Right hindlimb (tissue), 1 donor: ENCODE results near the gene ARHGAP26.

Experiments used
- DNase-seq: peaks from one replicate; pipeline ENCODE4 v3.0.0-alpha.2; 2018

Gene ARHGAP26

DNA sequence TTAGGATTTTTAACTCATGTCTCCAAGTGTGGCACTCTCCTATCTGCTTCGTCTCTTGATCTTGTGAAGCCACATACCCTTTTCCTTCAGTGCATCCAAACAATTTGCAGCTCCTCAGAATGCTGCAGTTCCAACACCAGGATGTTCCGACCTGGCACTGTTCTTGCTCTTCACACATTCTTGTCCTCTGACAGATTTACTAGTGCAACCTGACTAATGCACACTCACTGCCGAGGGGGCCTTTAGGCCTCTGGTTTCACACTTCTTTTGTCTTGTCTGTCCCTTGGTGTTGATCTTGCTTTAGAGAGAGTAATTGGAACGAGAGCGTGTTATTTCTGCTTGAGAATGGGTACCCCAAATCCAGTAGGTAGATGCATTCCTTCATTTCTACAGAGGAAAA lies 15.0 kb downstream of the ARHGAP26 start:
- no peak for DNase-seq

GRCh38 chr5:142789206-142789605 lies 19.0 kb downstream of the ARHGAP26 start:
- no peak for DNase-seq

- DNase-seq: no peak
These were observed 22.1 kb downstream of the ARHGAP26 start for GRCh38 chr5:142792012-142792864.

- DNase-seq: no peak
These were observed 22.7 kb downstream of the ARHGAP26 start for GRCh38 chr5:142792865-142793232.

- no peak for DNase-seq
These were observed 24.4 kb downstream of the ARHGAP26 start for GRCh38 chr5:142794537-142794936.

- DNase-seq: no peak
These were observed 25.1 kb downstream of the ARHGAP26 start for GRCh38 chr5:142795251-142795650.

- no peak for DNase-seq
These were observed 26.4 kb downstream of the ARHGAP26 start for GRCh38 chr5:142796492-142797109.

- no peak for DNase-seq
These were observed 27.2 kb downstream of the ARHGAP26 start for GRCh38 chr5:142797420-142797819.

DNA sequence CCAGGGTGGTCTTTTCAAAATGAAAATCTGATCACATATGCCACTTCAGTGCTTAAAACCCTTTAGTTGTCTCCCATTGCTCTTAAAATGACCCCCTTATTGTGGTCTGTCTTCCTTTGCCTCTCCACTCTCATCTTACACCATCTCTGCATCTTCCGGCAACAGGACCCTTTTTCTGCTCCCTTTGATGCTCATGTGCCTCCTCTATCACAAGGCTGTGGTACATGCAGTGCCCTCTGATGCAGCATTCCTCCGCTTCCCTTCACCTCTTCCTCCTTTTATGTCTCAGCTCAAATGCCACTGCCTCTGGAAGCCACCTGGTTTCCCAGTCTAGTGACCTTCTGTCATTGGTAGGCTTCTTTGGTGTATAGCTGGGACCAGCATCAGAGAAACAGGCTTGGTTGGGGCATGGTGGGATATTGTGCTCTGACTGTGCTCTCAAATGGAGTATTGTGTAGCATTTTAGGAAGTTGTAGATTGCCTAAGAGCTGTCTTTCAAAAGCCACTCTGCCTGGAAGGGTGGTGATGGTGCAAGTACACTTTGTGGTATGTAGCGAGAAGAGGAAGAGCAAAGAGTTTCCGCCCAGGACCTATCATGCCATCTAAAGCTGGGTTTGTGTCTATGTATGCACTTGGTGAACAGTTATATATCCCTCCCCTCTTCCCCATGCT lies 28.1 kb downstream of the ARHGAP26 start:
- no peak for DNase-seq

DNA sequence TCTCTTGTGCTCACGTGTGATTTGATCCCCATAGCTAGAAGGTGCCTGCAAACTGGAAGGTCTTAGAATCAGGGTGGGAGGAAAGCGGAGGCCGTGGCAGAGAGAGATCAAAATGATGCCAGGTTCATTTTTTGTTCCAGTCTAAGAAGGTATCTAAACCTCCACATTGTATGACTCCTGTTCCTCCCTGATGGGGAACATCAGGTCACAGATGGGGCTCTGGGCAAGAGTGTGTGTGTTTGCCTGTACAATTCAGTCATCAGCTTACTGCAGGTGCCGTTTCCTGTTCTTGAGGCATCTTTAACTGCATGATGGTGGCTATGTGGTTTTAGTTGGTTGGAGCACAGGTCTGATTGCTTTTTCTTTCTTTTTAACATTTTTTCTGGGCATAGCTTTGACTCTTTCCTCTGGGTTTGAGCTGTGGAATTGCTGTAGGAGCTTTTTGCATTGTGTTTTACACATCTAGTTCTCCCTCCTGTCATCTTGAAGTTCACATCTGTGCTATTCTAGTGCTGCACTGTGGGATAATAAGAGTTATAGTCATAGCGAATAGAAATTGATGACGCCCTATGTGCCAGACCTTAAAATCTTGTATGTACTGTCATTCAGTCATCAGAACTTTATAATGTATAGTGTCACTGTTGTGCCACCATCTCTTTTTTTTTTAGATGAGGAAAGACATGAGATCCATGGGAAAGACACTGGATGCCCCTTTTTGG lies 30.8 kb downstream of the ARHGAP26 start:
- DNase-seq: no peak

DNA sequence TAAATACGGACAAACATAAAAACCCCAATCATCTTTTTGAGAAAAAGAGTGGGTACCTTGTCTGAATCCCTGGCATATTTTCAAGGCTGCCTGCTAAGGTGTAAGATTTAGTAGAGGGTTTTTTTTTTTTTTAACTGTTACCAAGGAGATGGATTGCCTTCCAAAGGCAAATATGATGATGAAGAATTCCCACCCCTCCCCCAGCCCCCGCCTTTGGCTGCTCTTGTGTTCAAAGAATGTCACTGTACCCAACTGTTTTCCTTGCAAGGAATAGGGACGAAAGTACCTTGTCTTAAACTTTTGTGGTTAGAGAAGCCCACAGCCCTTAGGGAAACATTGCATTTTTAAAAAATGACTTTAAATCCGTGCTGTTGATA lies 31.3 kb downstream of the ARHGAP26 start:
- DNase-seq: no peak

DNA sequence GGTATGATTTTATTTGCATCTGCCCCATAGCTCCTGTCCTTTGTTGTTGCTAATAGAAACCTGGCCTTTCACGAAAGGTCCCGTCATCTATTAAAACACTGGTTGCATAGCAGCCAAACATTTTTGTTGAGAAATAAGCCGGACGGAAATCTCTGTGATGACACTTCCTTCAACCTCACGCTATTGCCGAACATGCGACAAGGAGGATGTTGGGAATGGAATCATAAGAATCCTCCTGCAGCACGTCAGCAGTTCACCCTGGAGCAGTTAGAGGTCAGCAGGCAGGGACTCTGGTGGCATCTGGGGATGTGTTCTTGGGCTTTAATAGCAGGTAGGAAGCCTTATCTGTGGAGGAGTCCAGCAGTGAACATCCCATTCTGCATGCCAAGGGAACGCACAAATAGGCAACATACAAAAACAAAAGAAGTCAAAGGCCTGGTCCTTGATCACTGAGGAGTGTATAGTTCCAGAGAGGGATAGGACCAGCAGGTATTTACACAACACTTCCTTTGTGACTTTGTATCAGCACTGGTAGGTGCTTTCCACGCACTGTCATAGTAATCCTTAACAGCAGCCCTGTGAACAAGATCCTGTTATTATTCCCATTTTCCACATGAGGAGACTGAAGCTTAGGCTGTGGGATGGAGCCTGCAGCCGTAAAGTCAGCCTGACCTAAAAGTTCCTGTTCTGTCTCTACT lies 33.4 kb downstream of the ARHGAP26 start:
- peak; percentile 48 for DNase-seq

- DNase-seq: no peak
These were observed 35.2 kb downstream of the ARHGAP26 start for GRCh38 chr5:142805339-142805738.

GRCh38 chr5:142806841-142807267 lies 36.7 kb downstream of the ARHGAP26 start:
- DNase-seq: no peak

- DNase-seq: peak; percentile 53
These were observed 37.3 kb downstream of the ARHGAP26 start for GRCh38 chr5:142807372-142807911.

DNA sequence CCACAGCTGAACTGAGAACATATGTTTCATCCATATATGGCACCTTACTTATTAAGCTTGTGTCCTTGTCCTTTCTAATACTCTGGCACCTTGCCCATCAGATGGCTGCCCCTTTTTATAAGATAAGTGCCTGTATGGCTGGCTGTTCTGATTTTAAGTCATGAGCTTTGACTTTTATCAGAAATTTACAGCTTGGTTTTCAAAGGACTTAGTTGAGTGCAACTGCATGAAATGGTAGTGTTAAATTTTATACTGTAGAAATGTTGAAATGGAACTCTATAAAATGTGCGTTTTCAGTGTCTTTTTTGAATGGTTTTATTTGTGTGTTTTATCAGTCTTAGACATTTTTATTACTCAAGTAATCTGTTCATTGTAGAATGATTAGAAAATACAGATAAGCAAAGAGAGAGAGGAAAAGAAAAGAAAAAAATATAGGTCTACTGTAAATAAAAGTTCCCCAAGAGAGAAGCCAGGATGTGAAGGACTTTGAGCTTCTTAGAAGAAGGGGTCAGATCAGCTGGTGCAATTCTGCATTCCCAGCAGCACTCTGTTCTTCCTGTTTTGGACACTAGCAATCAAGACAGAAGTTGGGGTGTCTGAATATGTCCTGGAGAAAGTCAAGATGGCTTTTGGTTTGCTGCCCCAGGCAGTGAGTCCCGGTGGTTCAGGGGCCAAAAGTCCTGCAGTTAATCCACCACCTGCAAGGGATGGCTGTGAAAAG lies 38.9 kb downstream of the ARHGAP26 start:
- no peak for DNase-seq

DNA sequence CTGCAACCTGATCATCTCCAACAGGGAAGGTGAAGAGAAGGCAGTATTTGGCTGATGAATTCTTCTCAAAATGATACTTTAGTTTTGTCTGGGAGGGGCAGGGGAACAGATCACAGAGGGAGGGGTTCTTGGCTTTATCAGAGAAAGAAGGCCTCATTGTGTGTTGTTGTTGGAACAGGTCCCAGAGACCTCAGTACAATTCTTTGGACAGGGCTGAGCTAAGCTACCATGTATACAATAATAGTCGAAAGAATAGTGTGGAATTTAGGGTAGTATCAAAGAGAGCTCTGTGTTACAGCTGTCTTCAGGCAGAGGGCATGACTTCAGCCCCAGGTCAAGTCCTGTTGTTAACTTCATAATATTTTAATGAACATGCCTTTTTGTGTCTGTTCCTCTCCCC lies 39.9 kb downstream of the ARHGAP26 start:
- no peak for DNase-seq

DNA sequence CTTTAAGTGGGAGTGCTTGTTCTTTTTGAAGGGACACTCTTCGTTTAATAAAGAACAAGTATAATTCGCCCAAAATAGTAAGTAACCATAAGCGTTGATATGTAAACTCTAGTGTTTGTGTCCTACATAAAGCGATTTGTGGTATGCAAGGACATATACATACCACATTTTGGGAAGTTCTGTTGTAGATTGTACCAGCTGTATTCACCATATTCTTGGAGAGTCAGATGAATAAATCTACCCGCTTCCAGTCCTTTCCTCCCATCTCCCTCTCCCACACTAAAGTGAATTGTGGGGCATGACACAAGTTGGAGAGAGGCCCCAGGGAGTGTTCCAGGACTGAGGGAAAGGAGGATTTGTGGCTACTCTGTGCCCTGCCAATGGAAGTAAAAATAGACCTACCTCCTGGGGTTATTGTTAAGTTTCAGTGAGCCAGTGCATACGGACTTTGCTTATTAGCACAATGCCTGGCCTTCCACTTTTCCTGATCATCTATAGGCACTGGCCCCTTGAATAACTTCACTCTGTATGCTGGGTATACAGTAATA lies 40.6 kb downstream of the ARHGAP26 start:
- no peak for DNase-seq

GRCh38 chr5:142811866-142812557 lies 41.8 kb downstream of the ARHGAP26 start:
- no peak for DNase-seq

- DNase-seq: no peak
These were observed 43.0 kb downstream of the ARHGAP26 start for GRCh38 chr5:142813220-142813619.

DNA sequence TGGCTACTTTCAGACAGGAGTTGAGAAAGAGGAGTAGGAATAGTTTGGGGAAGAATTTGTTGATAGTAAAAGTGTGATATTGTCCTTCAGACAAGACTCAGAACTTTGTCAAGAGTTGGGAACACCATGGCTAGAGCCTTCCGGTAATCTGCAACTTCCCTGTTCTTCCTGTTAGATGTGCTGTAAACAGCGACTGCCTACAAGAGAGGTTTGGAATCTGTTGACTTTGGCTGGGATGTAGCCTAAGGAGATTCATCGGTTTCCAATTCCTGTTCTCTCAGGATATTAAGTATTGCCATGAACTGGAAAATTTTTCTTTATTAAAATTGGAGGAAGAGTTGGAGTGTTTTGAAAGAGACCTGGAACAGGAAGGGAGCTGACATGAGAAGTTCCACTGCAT lies 43.9 kb downstream of the ARHGAP26 start:
- DNase-seq: peak; percentile 57
